Karpas-422 (cell line): ENCODE results near the gene PCDH17. TPM values are rescaled to one million over a fixed set of nuclear protein-coding genes. Genes with fewer than 3 reads are reported as not detected.

ENCODE experiments used
- DNase-seq: peaks from one replicate; pipeline ENCODE4 v3.0.0-alpha.2; 2015
- H2AFZ ChIP-seq: fragments of 200-600 bp; sonication (generic); 2 replicates; pipeline ENCODE4 v1.6.1; 2014; ENCODE audit warnings: antibody characterized with exemption, low read length, mixed read lengths
- H3K27ac ChIP-seq: fragments of 200-600 bp; sonication (generic); 2 replicates; pipeline ENCODE4 v1.5.1; 2014; ENCODE audit warnings: mild to moderate bottlenecking, low read length, moderate library complexity
- H3K27me3 ChIP-seq: fragments of 200-600 bp; sonication (generic); 2 replicates; pipeline ENCODE4 v1.6.1; 2014; ENCODE audit warnings: low read length, mixed read lengths
- H3K36me3 ChIP-seq: fragments of 200-600 bp; sonication (generic); 2 replicates; pipeline ENCODE4 v1.6.1; 2014; ENCODE audit warnings: low read length, mixed read lengths; ENCODE audit not compliant: insufficient read depth
- H3K4me1 ChIP-seq: fragments of 200-600 bp; sonication (generic); 2 replicates; pipeline ENCODE4 v1.6.1; 2014; ENCODE audit warnings: mild to moderate bottlenecking, low read length, mixed read lengths
- H3K4me2 ChIP-seq: fragments of 200-600 bp; sonication (generic); 2 replicates; pipeline ENCODE4 v1.6.1; 2014; ENCODE audit warnings: low read length, low read depth, mild to moderate bottlenecking; ENCODE audit not compliant: poor library complexity, severe bottlenecking
- H3K4me3 ChIP-seq: fragments of 200-600 bp; sonication (generic); 2 replicates; pipeline ENCODE4 v1.5.1; 2014; ENCODE audit warnings: mild to moderate bottlenecking, antibody characterized with exemption, low read length, mixed read lengths
- H3K79me2 ChIP-seq: fragments of 200-600 bp; sonication (generic); 2 replicates; pipeline ENCODE4 v1.6.1; 2014; ENCODE audit warnings: mild to moderate bottlenecking, low read length, mixed read lengths
- H3K9ac ChIP-seq: fragments of 200-600 bp; sonication (generic); 2 replicates; pipeline ENCODE4 v1.6.0; 2014; ENCODE audit warnings: low read length
- H3K9me2 ChIP-seq: fragments of 200-600 bp; sonication (generic), shearing (Covaris generic); replicated peaks from 2 replicates; pipeline ENCODE4 v1.6.0; 2014; ENCODE audit warnings: mild to moderate bottlenecking, low read length, moderate library complexity; ENCODE audit not compliant: insufficient read depth
- H3K9me3 ChIP-seq: fragments of 300-700, 200-600 bp; sonication (generic); 2 replicates; pipeline ENCODE4 v1.6.1; 2014; ENCODE audit warnings: low read length, mixed read lengths
- H4K20me1 ChIP-seq: fragments of 200-600 bp; sonication (generic); 2 replicates; pipeline ENCODE4 v1.6.1; 2014; ENCODE audit warnings: mild to moderate bottlenecking, antibody characterized with exemption, low read length, low read depth; ENCODE audit not compliant: insufficient read depth
- total RNA-seq: library from RNA; depleted of rRNA; stranded (reverse); fragments of >200 nt; shearing (Covaris generic); gene quantifications from 2 replicates; pipeline ENCODE4 v1.2.3, GENCODE V29; 2014; ENCODE audit warnings: low replicate concordance; rRNA removed

Gene PCDH17, protein sequence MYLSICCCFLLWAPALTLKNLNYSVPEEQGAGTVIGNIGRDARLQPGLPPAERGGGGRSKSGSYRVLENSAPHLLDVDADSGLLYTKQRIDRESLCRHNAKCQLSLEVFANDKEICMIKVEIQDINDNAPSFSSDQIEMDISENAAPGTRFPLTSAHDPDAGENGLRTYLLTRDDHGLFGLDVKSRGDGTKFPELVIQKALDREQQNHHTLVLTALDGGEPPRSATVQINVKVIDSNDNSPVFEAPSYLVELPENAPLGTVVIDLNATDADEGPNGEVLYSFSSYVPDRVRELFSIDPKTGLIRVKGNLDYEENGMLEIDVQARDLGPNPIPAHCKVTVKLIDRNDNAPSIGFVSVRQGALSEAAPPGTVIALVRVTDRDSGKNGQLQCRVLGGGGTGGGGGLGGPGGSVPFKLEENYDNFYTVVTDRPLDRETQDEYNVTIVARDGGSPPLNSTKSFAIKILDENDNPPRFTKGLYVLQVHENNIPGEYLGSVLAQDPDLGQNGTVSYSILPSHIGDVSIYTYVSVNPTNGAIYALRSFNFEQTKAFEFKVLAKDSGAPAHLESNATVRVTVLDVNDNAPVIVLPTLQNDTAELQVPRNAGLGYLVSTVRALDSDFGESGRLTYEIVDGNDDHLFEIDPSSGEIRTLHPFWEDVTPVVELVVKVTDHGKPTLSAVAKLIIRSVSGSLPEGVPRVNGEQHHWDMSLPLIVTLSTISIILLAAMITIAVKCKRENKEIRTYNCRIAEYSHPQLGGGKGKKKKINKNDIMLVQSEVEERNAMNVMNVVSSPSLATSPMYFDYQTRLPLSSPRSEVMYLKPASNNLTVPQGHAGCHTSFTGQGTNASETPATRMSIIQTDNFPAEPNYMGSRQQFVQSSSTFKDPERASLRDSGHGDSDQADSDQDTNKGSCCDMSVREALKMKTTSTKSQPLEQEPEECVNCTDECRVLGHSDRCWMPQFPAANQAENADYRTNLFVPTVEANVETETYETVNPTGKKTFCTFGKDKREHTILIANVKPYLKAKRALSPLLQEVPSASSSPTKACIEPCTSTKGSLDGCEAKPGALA (N-terminal part only)
- total RNA-seq = not detected in 2 replicates

GRCh38 chr13:57631596-57632275 is at the start of gene PCDH17:
Gene PCDH17, plus strand, starts transcription at chr13:57631744. Its CDS starts 803 bp downstream, at chr13:57632547.
- Histone ChIP-seq H2AFZ (no peak within 1 kb of the TSS), H4K20me1 (no peaks in the 10 kb centered on the region), H3K27me3 (no peaks in the 10 kb centered on the region), H3K27ac (no peak within 1 kb of the TSS), H3K4me1 (no peaks in the 10 kb centered on the region), H3K9me3 (peaks cover 13% of the 10 kb centered on the region), H3K4me3 (no peak within 1 kb of the TSS), H3K36me3 (no peaks in the 10 kb centered on the region), H3K9me2 (no peaks in the 10 kb centered on the region), H3K9ac (no peak within 1 kb of the TSS), H3K79me2 (no peaks in the 10 kb centered on the region), H3K4me2 (no peak within 1 kb of the TSS)
- DNase-seq = no peak

DNA sequence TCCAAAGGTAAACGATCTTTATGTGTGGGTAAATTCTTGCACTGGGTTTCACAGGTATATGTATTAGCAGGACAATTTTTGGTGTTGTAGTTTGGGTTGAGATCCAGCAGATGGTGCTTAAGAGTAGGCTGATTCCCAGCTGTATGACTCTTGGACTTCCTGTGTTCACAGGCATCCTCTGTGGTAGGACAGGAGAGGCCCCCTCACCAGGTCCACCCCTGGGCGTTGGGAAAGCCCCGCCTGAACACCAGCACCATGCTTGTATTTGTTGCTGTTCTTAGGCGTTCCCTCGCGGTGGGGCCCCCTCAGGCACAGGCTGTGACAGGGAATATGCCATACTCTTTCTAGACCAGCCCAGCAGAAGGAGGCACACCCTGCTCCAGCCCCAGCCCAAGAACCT is 49.5 kb upstream of the PCDH17 start:
- Histone ChIP-seq H3K9me3 (peaks cover 36% of the 10 kb centered on the region), H3K36me3 (no peaks in the 10 kb centered on the region), H2AFZ (no peak overlapping the region), H3K4me2 (no peak overlapping the region), H4K20me1 (no peaks in the 10 kb centered on the region), H3K9me2 (no peaks in the 10 kb centered on the region), H3K79me2 (no peaks in the 10 kb centered on the region), H3K4me1 (no peaks in the 10 kb centered on the region), H3K27ac (no peak overlapping the region), H3K4me3 (no peak overlapping the region), H3K9ac (no peak overlapping the region), H3K27me3 (no peaks in the 10 kb centered on the region)
- DNase-seq = no peak

- no peaks in the 10 kb centered on the region for H4K20me1 ChIP-seq
- no peak overlapping the region for H3K9ac ChIP-seq
- no peaks in the 10 kb centered on the region for H3K9me2 ChIP-seq
- DNase-seq = no peak
- H2AFZ ChIP-seq = no peak overlapping the region
- no peak overlapping the region for H3K27ac ChIP-seq
- H3K9me3 ChIP-seq = peaks cover 32% of the 10 kb centered on the region
- no peaks in the 10 kb centered on the region for H3K79me2 ChIP-seq
- H3K27me3 ChIP-seq = no peaks in the 10 kb centered on the region
- H3K36me3 ChIP-seq = no peaks in the 10 kb centered on the region
- no peak overlapping the region for H3K4me3 ChIP-seq
- H3K4me2 ChIP-seq = no peak overlapping the region
- no peaks in the 10 kb centered on the region for H3K4me1 ChIP-seq
Observed at GRCh38 chr13:57583529-57583928, 48.0 kb upstream of the PCDH17 start.

DNA sequence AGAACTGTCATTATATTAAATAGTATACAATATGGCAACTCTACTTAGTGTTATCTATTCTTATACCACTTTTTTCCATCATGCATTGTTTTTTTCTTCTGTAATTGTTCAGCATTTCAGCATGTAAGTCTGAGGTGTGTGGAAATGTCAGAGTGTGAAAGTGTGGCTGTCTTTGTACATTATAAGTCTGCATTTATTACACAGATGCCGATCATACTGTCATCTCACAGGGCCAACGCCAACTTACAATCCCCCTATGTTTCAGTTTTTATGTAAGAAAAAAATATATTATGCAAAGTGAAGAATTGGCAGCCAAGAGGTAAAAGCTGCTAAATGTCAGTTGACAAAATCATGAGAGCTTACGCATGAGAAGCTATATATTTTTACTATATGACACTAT is 42.9 kb upstream of the PCDH17 start:
- H4K20me1 ChIP-seq = no peaks in the 10 kb centered on the region
- H3K36me3 ChIP-seq = no peaks in the 10 kb centered on the region
- no peak overlapping the region for H2AFZ ChIP-seq
- no peaks in the 10 kb centered on the region for H3K79me2 ChIP-seq
- H3K9me3 ChIP-seq = peaks cover 28% of the 10 kb centered on the region
- H3K4me2 ChIP-seq = no peak overlapping the region
- no peaks in the 10 kb centered on the region for H3K4me1 ChIP-seq
- H3K4me3 ChIP-seq = no peak overlapping the region
- no peaks in the 10 kb centered on the region for H3K9me2 ChIP-seq
- H3K9ac ChIP-seq = no peak overlapping the region
- no peak for DNase-seq
- H3K27ac ChIP-seq = no peak overlapping the region
- H3K27me3 ChIP-seq = no peaks in the 10 kb centered on the region

- no peak for DNase-seq
- Histone ChIP-seq H3K4me1 (no peaks in the 10 kb centered on the region), H3K9me2 (no peaks in the 10 kb centered on the region)
Observed at GRCh38 chr13:57595775-57596174, 35.8 kb upstream of the PCDH17 start.

DNA sequence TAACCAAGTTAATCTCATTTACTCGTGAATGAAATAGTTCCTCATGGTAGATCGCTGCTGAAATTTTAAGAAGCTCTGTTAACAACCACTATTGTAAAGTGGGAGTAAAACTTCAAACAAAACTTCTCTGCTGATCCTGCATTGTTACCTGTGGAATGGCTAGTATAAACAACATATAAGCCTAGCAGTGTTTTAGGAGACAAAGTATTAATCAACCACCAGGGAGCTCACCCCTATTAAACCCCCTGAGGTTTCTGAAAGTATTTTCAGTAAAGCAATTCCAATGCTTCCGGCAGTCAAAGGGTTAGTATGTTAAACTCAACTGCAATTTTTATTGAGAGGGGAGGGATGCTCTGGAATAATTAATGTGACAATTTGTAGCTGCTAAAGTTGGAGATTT is 30.0 kb upstream of the PCDH17 start:
- no peak overlapping the region for H3K4me3 ChIP-seq
- no peaks in the 10 kb centered on the region for H3K27me3 ChIP-seq
- H3K4me1 ChIP-seq = no peaks in the 10 kb centered on the region
- H3K9ac ChIP-seq = no peak overlapping the region
- no peak overlapping the region for H3K27ac ChIP-seq
- H2AFZ ChIP-seq = no peak overlapping the region
- H3K9me3 ChIP-seq = peaks cover 21% of the 10 kb centered on the region
- H3K4me2 ChIP-seq = no peak overlapping the region
- no peaks in the 10 kb centered on the region for H3K79me2 ChIP-seq
- no peak for DNase-seq
- no peaks in the 10 kb centered on the region for H3K36me3 ChIP-seq
- no peaks in the 10 kb centered on the region for H4K20me1 ChIP-seq
- no peaks in the 10 kb centered on the region for H3K9me2 ChIP-seq

More at GRCh38 chr13:57595775-57596174, 35.8 kb upstream of the PCDH17 start:
- Histone ChIP-seq H2AFZ (no peak overlapping the region), H3K27ac (no peak overlapping the region), H3K9ac (no peak overlapping the region), H3K4me3 (no peak overlapping the region), H3K27me3 (no peaks in the 10 kb centered on the region), H3K9me3 (peaks cover 21% of the 10 kb centered on the region), H4K20me1 (no peaks in the 10 kb centered on the region), H3K36me3 (no peaks in the 10 kb centered on the region), H3K79me2 (no peaks in the 10 kb centered on the region), H3K4me2 (no peak overlapping the region)

- Histone ChIP-seq H3K9ac (no peak overlapping the region), H3K27ac (no peak overlapping the region), H3K4me1 (no peaks in the 10 kb centered on the region), H3K27me3 (no peaks in the 10 kb centered on the region), H3K36me3 (no peaks in the 10 kb centered on the region), H3K4me2 (no peak overlapping the region), H3K79me2 (no peaks in the 10 kb centered on the region), H4K20me1 (no peaks in the 10 kb centered on the region), H2AFZ (no peak overlapping the region), H3K9me3 (peaks cover 14% of the 10 kb centered on the region; the same call in 1 of the 2 replicates), H3K4me3 (no peak overlapping the region), H3K9me2 (no peaks in the 10 kb centered on the region)
- DNase-seq = no peak
Observed at GRCh38 chr13:57604442-57604841, 27.1 kb upstream of the PCDH17 start.
